NB4 (cell line): ENCODE results near the gene C9orf85.
"Not testable (repeated sequence)": the region's sequence is repeated elsewhere in the genome, so short reads cannot be mapped to it uniquely, and the experiment has no call there.

ENCODE experiments used
- DNase-seq: peaks from one replicate; pipeline ENCODE4 v3.0.0; 2010; ENCODE audit warnings: low read depth
- H3K4me3 ChIP-seq: one replicate; pipeline ENCODE4 v1.5.1; 2011; ENCODE audit warnings: mild to moderate bottlenecking, low read depth, low read length, moderate library complexity
- MAX ChIP-seq: IDR thresholded peaks from 2 replicates; pipeline ENCODE4 v1.6.1; 2011; ENCODE audit warnings: low read depth, low read length
- MYC ChIP-seq: IDR thresholded peaks from 2 replicates; pipeline ENCODE4 v1.6.1; 2011; ENCODE audit warnings: low read depth, low read length
- POLR2A ChIP-seq: IDR thresholded peaks from 2 replicates; pipeline ENCODE4 v1.6.1; 2011; ENCODE audit warnings: mild to moderate bottlenecking; ENCODE audit not compliant: insufficient read length; ENCODE audit errors: extremely low read depth
- TF ChIP-seq, protein P1 (sequence below): IDR thresholded peaks from one replicate; pipeline ENCODE4 v1.5.1; 2012; ENCODE audit warnings: low read depth, low read length

Gene C9orf85

GRCh38 chr9:71962328-71962727 lies 50.9 kb downstream of the C9orf85 start:
- DNase-seq: no peak
- no peak overlapping the region for H3K4me3 ChIP-seq

GRCh38 chr9:71963471-71963996 lies 52.1 kb downstream of the C9orf85 start:
- not testable (repeated sequence) for H3K4me3 ChIP-seq

More at GRCh38 chr9:71962328-71962727, 50.9 kb downstream of the C9orf85 start:
- TF ChIP-seq MAX (no peak), MYC (no peak), POLR2A (no peak)
- TF ChIP-seq, protein P1, sequence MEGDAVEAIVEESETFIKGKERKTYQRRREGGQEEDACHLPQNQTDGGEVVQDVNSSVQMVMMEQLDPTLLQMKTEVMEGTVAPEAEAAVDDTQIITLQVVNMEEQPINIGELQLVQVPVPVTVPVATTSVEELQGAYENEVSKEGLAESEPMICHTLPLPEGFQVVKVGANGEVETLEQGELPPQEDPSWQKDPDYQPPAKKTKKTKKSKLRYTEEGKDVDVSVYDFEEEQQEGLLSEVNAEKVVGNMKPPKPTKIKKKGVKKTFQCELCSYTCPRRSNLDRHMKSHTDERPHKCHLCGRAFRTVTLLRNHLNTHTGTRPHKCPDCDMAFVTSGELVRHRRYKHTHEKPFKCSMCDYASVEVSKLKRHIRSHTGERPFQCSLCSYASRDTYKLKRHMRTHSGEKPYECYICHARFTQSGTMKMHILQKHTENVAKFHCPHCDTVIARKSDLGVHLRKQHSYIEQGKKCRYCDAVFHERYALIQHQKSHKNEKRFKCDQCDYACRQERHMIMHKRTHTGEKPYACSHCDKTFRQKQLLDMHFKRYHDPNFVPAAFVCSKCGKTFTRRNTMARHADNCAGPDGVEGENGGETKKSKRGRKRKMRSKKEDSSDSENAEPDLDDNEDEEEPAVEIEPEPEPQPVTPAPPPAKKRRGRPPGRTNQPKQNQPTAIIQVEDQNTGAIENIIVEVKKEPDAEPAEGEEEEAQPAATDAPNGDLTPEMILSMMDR: no peak

DNA sequence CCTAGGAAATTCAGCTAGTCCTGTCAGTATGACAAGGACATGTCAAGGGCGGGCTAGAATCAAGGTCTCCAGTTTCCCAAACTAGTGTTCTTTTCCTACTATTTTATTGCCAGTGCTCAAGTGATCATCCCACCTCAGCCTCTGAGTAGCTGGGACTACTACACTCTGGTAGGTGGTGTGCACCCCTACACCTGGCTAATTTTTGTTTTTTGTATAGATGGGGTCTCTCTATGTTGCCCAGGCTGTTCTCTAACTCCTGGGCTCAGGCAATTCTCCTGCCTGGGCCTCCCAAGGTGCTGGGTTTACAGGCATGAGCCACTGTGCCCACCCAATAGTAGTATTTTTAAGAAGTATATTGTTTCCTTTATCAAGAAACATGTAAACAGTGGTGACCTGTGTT lies 54.0 kb downstream of the C9orf85 start:
- TF ChIP-seq MYC: no peak
- no peak for DNase-seq
- H3K4me3 ChIP-seq: no peak overlapping the region

More at GRCh38 chr9:71963471-71963996, 52.1 kb downstream of the C9orf85 start:
- not testable (repeated sequence) for DNase-seq

- DNase-seq: no peak
- TF ChIP-seq POLR2A (no peak), MAX (no peak), MYC (no peak)
- TF ChIP-seq, protein P1: no peak
- H3K4me3 ChIP-seq: no peak overlapping the region
Measured at GRCh38 chr9:71966601-71967000, 55.2 kb downstream of the C9orf85 start.

DNA sequence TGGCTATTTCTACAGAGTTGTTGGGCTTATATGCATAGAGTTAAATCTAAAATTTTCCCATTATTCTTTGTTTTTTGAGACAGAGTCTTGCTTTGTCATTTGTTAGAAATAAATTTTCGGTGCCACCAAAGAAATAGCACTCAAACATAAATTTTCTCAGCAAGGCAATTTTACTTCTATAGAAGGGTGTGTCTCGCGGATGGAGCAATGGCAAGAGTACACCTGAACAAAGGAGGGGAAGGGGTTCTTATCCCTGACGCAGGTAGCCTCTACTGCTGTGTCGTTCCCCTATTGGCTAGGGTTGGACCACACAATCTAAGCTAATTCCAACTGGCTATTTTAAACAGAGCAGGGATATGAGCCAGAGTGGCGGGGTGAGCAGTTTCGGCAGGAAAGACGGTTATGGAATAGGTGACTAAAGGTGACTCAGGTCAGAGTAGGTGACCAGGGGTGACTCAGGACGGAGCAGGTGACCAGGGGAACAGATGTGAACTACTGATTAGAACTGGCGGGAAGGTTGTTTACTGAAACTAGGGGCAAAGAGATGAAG lies 57.2 kb downstream of the C9orf85 start:
- no peak for DNase-seq
- no peak for TF ChIP-seq MYC
- TF ChIP-seq MAX: no peak
- no peak for TF ChIP-seq POLR2A
- TF ChIP-seq, protein P1: no peak
- H3K4me3 ChIP-seq: no peak overlapping the region

DNA sequence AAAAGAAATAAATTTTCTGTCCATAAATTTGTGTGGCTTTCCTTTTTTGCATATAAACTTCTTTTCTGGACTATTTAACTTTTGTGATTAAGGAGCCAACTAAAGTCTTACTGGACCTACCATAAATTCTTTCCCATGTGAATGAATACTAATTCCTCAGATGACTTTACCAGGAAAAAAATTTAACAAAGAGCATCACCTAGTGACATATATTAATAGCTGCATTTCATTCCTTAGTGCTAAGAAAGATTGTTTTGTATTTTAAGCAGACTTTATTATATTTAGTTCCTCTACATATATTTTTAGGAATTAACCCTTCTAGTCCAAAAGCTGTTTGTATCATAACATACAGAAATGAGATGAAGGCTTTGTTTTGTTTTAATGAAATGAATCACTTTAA lies 64.4 kb downstream of the C9orf85 start:
- no peak for DNase-seq
- no peak overlapping the region for H3K4me3 ChIP-seq
- TF ChIP-seq, protein P1: no peak
- TF ChIP-seq MYC (no peak), MAX (no peak), POLR2A (no peak)

GRCh38 chr9:71977003-71977402 lies 65.6 kb downstream of the C9orf85 start:
- no peak overlapping the region for H3K4me3 ChIP-seq
- no peak for DNase-seq
- TF ChIP-seq, protein P1: no peak
- TF ChIP-seq MYC: no peak
- TF ChIP-seq POLR2A: no peak
- no peak for TF ChIP-seq MAX
